HepG2 (cell line): ENCODE measurements around the gene EGFL8. TPM values are rescaled to one million over a fixed set of nuclear protein-coding genes. Genes with fewer than 3 reads are reported as not detected.
"Not testable (repeated sequence)": the region's sequence is repeated elsewhere in the genome, so short reads cannot be mapped to it uniquely, and the experiment has no call there.

Source experiments
- ATAC-seq: fragments of 200-7000 bp; cut with Tn5 transposase; 3 replicates; pipeline ENCODE4 v1.9.1; 2020; ENCODE audit warnings: mild to moderate bottlenecking, moderate library complexity
- BruUV-seq: library from RNA; stranded (reverse); fragments of 400-500 nt; replicated peaks from 2 replicates; lab custom pipeline; 2021; lab: Mats Ljungman, UMichigan
- CTCF ChIA-PET: fragments of 300-600 bp; formaldehyde crosslinking; extraction: SDS; loops from one replicate; lab custom pipeline; 2021; ENCODE audit warnings: low total read pairs, inconsistent platforms, low intra/inter-chr PET ratio; lab: Yijun Ruan, JAX
- POLR2A ChIA-PET: fragments of 350-600 bp; sonication (Branson Sonifier 250); formaldehyde crosslinking; loops from one replicate; lab custom pipeline; 2020; ENCODE audit warnings: antibody characterized with exemption, inconsistent platforms; lab: Yijun Ruan, JAX
- DNase-seq: peaks from one replicate; pipeline ENCODE4 v3.0.0-alpha.2; 2015; ENCODE audit warnings: low spot score
- FAIRE-seq: peaks from 3 replicates; lab custom pipeline; 2011; peaks lifted over from hg19 to GRCh38; lab: Jason Lieb, UNC
- H2AFZ ChIP-seq: one replicate; pipeline ENCODE4 v1.6.1; 2011; ENCODE audit warnings: low read length, inconsistent platforms
- H3K27ac ChIP-seq: fragments of 300-600 bp; 3 replicates; pipeline ENCODE4 v1.8.0; 2011; ENCODE audit warnings: mixed run types, mild to moderate bottlenecking, mixed read lengths, low read length, inconsistent platforms; ENCODE audit not compliant: insufficient read depth; ENCODE audit errors: extremely low read length
- H3K27me3 ChIP-seq, 2 experiments: fragments of 200-600 bp in 1 of 2; 2 replicates in 1 of 2; 3 replicates in 1 of 2; pipeline versions ENCODE4 v1.6.0 to v1.8.0; 2011; ENCODE audit warnings: low read length in 2 of 2, mild to moderate bottlenecking in 2 of 2, moderate library complexity in 2 of 2, inconsistent platforms in 1 of 2; ENCODE audit not compliant: insufficient read depth in 2 of 2, control insufficient read depth in 1 of 2
- H3K36me3 ChIP-seq, 2 experiments: fragments of 200-600 bp in 1 of 2; replicated peaks in 1 of 2; 2 replicates in 1 of 2; 3 replicates in 1 of 2; pipeline versions ENCODE4 v1.5.1 to v1.8.0; 2011; ENCODE audit warnings: low read length in 2 of 2, inconsistent platforms in 1 of 2; ENCODE audit not compliant: insufficient read depth in 2 of 2, control insufficient read depth in 1 of 2
- H3K4me1 ChIP-seq: 2 replicates; pipeline ENCODE4 v1.5.1; 2012; ENCODE audit warnings: low read length, inconsistent platforms; ENCODE audit not compliant: insufficient read depth
- H3K4me2 ChIP-seq: 2 replicates; pipeline ENCODE4 v1.6.0; 2011; ENCODE audit warnings: low read depth, low read length, inconsistent platforms
- H3K4me3 ChIP-seq, 3 experiments: fragments of 200-600 bp in 1 of 3; sonication (generic), shearing (Covaris generic) in 1 of 3; replicated peaks in 1 of 3; 2 replicates each; pipeline ENCODE4 v1.5.1; 2011 to 2016; ENCODE audit warnings: low read length in 3 of 3, inconsistent platforms in 2 of 3, low read depth in 2 of 3, mild to moderate bottlenecking in 2 of 3, control low read depth in 1 of 3, mixed read lengths in 1 of 3; ENCODE audit not compliant: insufficient read depth in 1 of 3
- H3K79me2 ChIP-seq: one replicate; pipeline ENCODE4 v1.6.1; 2011; ENCODE audit warnings: low read length, inconsistent platforms; ENCODE audit not compliant: insufficient read depth
- H3K9ac ChIP-seq: 2 replicates; pipeline ENCODE4 v1.6.0; 2011; ENCODE audit warnings: mild to moderate bottlenecking, low read depth, low read length, inconsistent platforms; ENCODE audit not compliant: insufficient read depth
- H3K9me3 ChIP-seq: 2 replicates; pipeline ENCODE4 v1.5.1; 2012; ENCODE audit warnings: mild to moderate bottlenecking, low read length
- H4K20me1 ChIP-seq: 2 replicates; pipeline ENCODE4 v1.6.0; 2011; ENCODE audit warnings: inconsistent platforms, mild to moderate bottlenecking, low read length, moderate library complexity; ENCODE audit not compliant: insufficient read depth
- CEBPB ChIP-seq: IDR thresholded peaks from 2 replicates; pipeline ENCODE4 v1.6.1; 2011; ENCODE audit warnings: low read depth, low read length, improper control_type of control experiment, borderline replicate concordance
- ZBTB21 ChIP-seq: sonication (generic); formaldehyde crosslinking; IDR thresholded peaks from 2 replicates; pipeline ENCODE4 v1.4.0; 2020; ENCODE audit warnings: missing genetic modification reagents
- ZNF776 ChIP-seq: sonication (generic); formaldehyde crosslinking; IDR thresholded peaks from 2 replicates; pipeline ENCODE4 v1.4.0; 2020; ENCODE audit warnings: mild to moderate bottlenecking, missing genetic modification reagents
- WGBS: methylation state at CpG from one replicate; pipeline ENCODE4 v1.1.6; 2017; ENCODE audit warnings: low lambda C conversion rate; 5-methylcytosine and 5-hydroxymethylcytosine counted together
- in situ Hi-C: cut with HindIII; loops from 2 replicates; pipeline ENCODE4 v1.10.0; 2017; ENCODE audit warnings: low pct_unique_long_range_greater_than_20kb; ENCODE audit not compliant: extremely low pct_ligation_motif_present
- intact Hi-C: fragments of 100-400 bp; cut with micrococcal nuclease; formaldehyde crosslinking; loops from one replicate; pipeline ENCODE4 v1.10.0; 2022; ENCODE audit not compliant: unreplicated experiment
- polyA plus RNA-seq, 8 experiments: library from polyadenylated mRNA; depleted of rRNA in 3 of 8; stranded (reverse) in 7 of 8; unstranded in 1 of 8; fragments of >200 nt; fragmentation: Illumina TruSeq in 4 of 8; extraction: Trizol in 4 of 8; gene quantifications; 2 replicates each; pipeline versions ENCODE4 v1.2.1 to v1.2.3, GENCODE V29; 2011 to 2016; ENCODE audit warnings: low read depth in 4 of 8, missing spikeins in 1 of 8, mixed read lengths in 1 of 8; ENCODE audit not compliant: insufficient read depth in 1 of 8
- total RNA-seq, 5 experiments: library from RNA; depleted of rRNA; stranded (reverse); fragments of >200 nt; fragmentation: Illumina TruSeq; extraction: Trizol; gene quantifications; 2 replicates each; pipeline ENCODE4 v1.2.3, GENCODE V29; 2016; ENCODE audit warnings: low read depth in 1 of 5

Gene EGFL8
- total and polyA plus RNA-seq, 2 of the 13 experiments (the other 11 are each of a cell fraction or from before 2014, with no cell fraction given), result 10.0 to 11.5 TPM

GRCh38 chr6:32211432-32211831 is 47.0 kb downstream of the EGFL8 start:
- FAIRE-seq, H3K79me2 ChIP-seq, intact Hi-C loops, H3K9me3 ChIP-seq, H2AFZ ChIP-seq, H3K36me3 ChIP-seq, H3K4me2 ChIP-seq, DNase-seq, CTCF ChIA-PET, H3K4me3 ChIP-seq, in situ Hi-C loops, H3K27ac ChIP-seq, ATAC-seq, H4K20me1 ChIP-seq, BruUV-seq, POLR2A ChIA-PET, H3K9ac ChIP-seq: not testable (repeated sequence)
- 37% methylated on average over 4 of the region's 4 CpGs for WGBS
- Histone ChIP-seq H3K27me3 (peaks cover 4 to 17% of the 10 kb centered on the region in 2 experiments; a peak in 3 of 5 replicates), H3K4me1 (peaks cover 24% of the 10 kb centered on the region)

GRCh38 chr6:32212076-32212760 is 47.8 kb downstream of the EGFL8 start:
- FAIRE-seq, result no peak
- 37% methylated on average over 12 of the region's 12 CpGs for WGBS
- intact Hi-C loops (no loop called here), in situ Hi-C loops (no loop called here)
- H3K9me3 ChIP-seq, result no peaks in the 10 kb centered on the region
- CTCF ChIA-PET, result no interaction called here
- no peak overlapping the region for H3K27ac ChIP-seq
- ATAC-seq, result no peak
- H3K36me3 ChIP-seq, result no peaks in the 10 kb centered on the region
- POLR2A ChIA-PET, result no interaction called here
- H3K4me3 ChIP-seq, result no peak overlapping the region
- no peak overlapping the region for H3K4me2 ChIP-seq
- TF ChIP-seq ZBTB21 (CRISPR knock-in tag) (no peak), CEBPB (peak; percentile 78; the same call in 1 of the 2 replicates), ZNF776 (CRISPR knock-in tag) (no peak)
- peaks cover 24% of the 10 kb centered on the region for H3K4me1 ChIP-seq
- no TSS peak for BruUV-seq
- no peak overlapping the region for H3K9ac ChIP-seq
- H4K20me1 ChIP-seq, result no peaks in the 10 kb centered on the region
- peaks cover 4 to 23% of the 10 kb centered on the region in 2 experiments; a peak in 3 of 5 replicates for H3K27me3 ChIP-seq
- no peaks in the 10 kb centered on the region for H3K79me2 ChIP-seq
- no peak for DNase-seq
- no peak overlapping the region for H2AFZ ChIP-seq
